SIG-M5 treated with dmso at 0.1 percent for 504 hours (cell line): ENCODE data around the gene LRRTM4.

Source experiments
- DNase-seq: peaks from one replicate; lab custom pipeline; 2025; ENCODE audit not compliant: unreplicated experiment; lab: John Stamatoyannopoulos, UW

LRRTM4 gene

GRCh38 chr2:77325395-77325794 lies 196.8 kb downstream of the LRRTM4 start:
- no peak for DNase-seq

DNA sequence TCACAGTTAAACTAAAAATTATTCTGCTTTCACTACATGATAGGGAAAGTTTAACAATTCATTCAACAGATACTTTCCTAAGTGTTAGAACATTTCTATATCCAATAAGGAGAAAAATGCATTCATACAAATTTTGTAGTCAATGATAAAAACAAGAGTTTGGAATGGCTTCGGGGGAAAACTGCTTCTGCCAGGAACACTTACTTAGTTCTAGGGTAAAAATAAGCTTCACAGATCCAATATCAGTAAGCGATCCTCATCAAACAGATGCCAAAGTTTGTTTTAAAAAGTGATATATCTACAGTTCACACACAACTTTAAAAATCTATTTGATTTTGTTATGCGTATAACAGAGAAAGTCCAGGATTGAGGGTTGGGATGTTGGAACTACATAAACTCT lies 199.7 kb downstream of the LRRTM4 start:
- DNase-seq: no peak

GRCh38 chr2:77314721-77315120 lies 207.5 kb downstream of the LRRTM4 start:
- no peak for DNase-seq

DNA sequence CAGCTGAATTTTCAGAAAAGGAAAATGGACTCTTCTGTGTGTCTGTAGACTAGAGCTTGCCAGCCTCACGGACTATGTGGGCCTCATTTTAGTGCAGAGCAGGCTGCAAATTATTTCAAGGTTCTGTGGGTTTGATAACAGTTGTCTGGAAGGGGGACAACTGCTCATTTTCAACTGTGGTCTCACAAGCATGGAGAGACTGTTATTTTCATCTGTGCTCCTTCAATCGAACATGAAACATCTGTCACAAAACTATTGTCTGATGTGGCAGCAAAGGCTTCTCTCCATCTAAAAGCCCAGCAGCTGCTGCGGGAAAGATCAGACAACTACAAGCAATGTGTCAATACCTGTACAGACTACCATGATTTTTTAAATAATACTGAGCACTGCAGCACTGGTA lies 211.8 kb downstream of the LRRTM4 start:
- DNase-seq: no peak

DNA sequence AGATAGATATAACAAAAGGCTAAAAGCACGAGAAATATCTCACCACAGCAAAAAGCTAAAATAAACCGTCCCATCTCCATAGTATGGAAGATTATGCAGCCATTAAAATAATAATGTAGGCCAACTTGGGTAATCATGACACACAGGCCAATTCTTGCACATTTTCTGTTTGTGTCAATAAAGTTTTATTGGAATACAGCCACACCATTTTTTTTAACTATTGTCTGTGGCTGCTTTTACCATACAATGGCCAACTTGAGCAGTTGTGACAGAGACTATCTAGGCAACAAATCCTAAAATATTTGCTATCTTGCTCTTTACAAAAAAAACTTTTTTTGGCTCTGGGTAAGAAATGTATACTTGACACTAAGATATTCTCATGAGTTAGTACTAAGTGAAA lies 212.5 kb downstream of the LRRTM4 start:
- no peak for DNase-seq

- DNase-seq: no peak
These were observed 220.7 kb downstream of the LRRTM4 start for GRCh38 chr2:77301441-77301840.

- no peak for DNase-seq
These were observed 225.4 kb downstream of the LRRTM4 start for GRCh38 chr2:77296791-77297190.

GRCh38 chr2:77294474-77294873 lies 227.7 kb downstream of the LRRTM4 start:
- DNase-seq: no peak

- no peak for DNase-seq
These were observed 237.8 kb downstream of the LRRTM4 start for GRCh38 chr2:77284353-77284752.

DNA sequence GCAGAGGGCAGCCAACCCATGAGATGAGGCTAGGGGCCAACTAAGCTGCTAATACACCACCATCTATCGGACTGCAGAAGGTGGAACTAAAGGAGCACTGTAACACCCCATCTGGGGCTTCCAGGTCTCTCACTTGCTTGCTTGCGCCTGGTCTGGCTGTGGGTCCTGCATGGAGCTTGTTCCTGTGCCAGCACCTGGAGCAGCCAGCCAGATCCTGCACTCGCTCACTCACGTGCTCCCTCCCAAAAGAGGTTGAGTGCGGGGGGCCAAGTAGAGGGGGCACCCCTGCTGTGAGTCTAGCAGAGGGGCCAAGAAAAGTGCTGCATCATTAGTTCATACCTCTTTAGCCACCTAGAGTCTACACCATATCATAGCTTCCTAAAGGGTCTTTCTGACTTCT lies 250.9 kb downstream of the LRRTM4 start:
- no peak for DNase-seq

DNA sequence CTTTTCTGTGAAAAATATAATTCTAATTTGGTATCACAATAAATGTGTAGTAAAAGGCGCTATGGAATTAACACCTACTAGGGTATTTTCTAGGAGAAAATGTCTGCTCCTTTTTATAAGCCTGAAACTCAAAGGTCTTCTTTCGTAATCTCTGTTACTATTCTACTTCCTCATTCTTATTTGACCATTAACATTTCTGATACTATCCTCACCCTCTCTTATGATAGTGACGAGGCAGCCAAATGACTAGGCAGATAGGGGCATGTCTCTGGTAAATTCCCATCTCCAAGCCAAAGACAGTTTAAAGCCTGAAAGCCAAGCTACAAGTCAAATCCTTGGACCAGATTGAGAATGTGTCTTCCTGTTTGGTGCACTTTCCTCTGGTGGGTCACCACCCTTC lies 251.7 kb downstream of the LRRTM4 start:
- DNase-seq: peak; percentile 8

DNA sequence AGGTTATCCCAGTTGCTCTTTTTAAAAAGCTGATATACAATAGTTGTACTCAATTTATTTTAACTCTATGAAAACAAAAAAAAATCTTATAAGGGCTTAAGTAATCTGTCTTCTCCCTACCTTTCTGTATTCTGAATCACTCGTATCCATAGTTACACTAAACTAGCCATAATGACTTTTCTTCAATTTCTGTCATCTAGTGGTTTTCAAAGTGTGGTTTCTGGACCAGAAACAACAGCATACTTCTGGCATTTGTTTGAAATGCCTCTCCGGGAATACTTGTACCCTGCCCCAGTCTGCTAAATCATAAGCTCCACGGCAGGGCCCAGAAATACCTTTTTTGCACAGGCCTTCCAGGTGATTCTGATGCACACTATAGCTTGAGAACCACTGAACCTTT lies 253.6 kb downstream of the LRRTM4 start:
- no peak for DNase-seq

- no peak for DNase-seq
These were observed 289.2 kb downstream of the LRRTM4 start for GRCh38 chr2:77232909-77233425.

DNA sequence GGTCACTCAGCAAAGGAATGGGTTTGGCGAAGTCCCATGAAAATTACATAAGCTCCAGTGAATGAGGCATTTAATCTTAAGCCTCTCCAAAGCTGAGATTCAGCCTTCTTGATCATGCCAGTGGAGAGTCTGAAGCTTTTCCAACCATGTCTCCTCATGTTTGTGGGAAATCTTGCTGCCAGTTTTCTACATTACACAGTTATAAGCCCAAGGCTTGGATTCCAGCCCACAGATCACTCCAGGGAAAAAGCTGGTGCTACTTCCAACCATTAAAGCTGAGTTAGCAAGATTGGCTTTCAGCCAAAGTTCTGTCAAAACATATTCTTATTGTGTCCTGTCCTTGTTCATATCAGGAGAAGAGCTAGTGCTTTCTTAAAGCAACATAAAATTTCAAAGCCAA lies 293.8 kb downstream of the LRRTM4 start:
- DNase-seq: no peak

DNA sequence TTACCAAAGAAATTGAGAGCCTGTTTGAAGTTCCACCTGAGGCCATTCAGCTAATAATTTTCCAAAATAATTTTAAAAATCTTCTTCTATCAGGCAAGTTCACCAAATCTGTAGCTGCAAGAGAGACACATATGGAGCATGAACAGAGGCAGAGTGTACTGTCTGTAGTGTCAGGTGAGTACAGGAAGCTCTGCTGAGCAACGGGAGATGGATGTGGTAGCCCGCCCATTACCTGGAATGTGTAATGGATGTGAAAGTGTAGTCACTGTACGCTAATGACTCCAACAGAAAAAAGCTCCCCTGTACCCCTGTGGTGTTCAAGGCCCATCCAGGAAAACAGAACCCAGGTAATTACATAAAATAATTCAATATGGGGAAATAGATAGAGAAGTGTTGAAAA lies 311.5 kb downstream of the LRRTM4 start:
- no peak for DNase-seq

DNA sequence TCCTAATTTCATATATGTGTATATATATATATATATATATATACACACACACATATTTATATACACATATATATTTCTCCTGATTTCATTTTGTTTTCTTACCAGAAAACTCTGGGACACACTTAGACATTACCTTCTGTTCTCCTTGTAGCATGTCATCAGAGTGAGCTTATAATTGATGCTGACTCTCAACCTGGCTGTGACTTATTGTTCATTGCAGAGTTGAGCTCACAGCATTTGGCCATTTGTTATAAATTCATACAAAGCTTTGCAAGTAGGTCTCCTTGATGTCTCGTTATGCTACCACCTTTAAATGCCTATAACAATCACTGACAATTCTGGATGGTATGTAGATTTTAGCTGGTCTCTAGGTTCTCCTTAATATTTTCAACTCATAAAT lies 314.8 kb downstream of the LRRTM4 start:
- no peak for DNase-seq

- DNase-seq: no peak
These were observed 320.4 kb downstream of the LRRTM4 start for GRCh38 chr2:77201755-77202154.

DNA sequence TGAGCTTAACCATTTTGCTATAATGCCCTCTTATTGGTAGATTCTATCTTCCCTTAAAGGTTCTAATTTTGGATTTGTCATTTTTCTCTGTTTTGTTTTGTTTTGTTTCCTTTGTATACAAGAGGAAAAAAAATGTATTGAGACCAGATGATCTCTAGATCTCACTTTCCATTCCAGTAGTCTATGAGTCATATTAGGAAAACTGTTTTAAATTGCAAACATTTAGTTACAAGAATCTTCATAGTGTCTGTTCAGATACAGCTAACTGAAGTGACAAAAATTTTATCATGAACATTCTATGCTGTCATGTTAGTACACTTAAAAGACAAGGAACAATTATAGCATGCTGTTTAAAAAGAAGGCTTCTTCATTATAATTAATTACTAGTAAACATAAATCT lies 322.8 kb downstream of the LRRTM4 start:
- DNase-seq: no peak

- DNase-seq: no peak
These were observed 328.2 kb downstream of the LRRTM4 start for GRCh38 chr2:77193858-77194448.

DNA sequence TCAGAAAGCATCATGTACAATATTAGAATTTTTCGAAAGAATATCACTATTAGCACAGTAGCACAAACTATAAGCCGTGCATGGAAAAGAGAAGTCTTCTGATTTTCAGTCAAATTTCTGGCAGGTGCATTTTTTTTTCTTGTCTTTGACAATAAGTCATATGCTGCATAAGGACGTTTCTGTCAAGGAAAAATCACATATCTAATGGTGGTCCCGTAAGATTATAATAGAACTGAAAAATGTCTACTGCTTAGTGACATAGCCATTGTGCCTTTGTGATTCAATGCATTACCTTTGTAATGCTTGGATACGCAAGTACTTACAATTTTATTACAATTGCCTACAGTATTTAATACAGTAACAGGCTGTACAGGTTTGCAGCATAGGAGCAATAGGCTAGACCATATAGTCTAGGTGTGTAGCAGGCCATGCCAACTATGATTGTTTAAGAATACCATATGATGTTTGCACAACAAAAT lies 329.3 kb downstream of the LRRTM4 start:
- DNase-seq: no peak

DNA sequence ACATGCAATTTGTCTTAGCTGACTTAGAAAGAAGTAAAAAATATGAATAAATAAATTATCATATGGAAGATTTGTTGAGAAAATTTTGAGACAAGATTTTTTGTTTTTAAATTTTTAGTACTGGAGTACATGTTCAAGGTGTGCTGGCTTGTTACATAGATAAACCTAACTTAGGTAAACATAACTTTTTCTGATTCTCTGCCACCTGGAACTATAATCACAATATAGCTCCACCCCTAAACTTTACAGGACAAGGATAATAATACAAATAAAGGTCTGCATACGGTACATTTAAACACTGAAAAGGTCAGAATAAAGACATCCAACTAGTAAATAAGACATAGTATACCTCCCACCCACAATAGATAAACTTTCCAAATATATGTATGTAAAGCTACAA lies 330.5 kb downstream of the LRRTM4 start:
- no peak for DNase-seq

DNA sequence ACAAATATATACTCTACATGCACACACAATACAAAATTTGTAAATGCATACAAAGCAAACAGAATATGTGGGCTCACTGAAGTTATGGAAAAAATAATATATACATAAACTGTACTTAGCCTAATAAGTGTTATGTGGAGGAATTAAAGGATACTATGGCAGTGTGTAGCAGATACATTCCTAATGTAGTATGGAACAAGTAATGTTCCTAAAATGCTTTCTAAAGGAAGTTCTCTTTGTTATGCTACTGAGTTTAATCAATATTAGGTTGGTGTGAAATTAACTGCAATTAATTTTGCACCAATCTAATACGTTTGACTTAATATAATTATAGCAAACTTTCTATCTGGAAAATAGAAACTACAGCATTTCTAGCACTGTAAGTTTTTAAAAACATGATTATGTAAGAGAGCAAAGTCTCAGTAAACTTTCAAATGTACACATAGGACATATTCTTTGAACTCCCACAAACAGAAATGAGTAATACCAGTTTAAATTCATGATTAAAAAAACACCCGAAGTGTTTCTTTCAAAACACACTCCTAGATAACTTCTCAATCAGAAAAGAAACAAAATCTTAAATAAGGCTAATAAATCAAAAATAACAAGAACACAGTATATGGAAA lies 331.3 kb downstream of the LRRTM4 start:
- no peak for DNase-seq

DNA sequence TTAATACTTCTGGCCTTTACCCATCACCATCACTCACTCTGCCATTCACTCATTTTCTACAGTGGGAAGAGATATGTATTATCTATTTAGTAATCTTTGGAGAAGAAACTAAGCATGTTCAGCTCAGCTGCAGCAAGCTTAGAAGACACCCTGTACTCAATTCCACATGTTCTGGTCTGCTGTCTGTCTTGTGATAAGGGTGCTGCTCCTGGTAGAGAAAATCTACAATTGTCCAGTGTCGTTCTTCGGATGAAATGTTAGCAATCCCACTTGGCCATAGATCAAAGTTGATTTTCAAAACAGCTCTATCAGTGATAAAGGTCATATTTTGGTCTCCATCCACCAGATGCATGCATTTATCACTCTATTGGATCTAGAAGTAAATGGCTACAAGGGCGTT lies 337.1 kb downstream of the LRRTM4 start:
- DNase-seq: no peak
